Epithelial cell of proximal tubule (primary cell): ENCODE results near the gene ALDH3B1. TPM values are rescaled to one million over a fixed set of nuclear protein-coding genes. Genes with fewer than 3 reads are reported as not detected.

Experiments used
- DNase-seq: peaks from one replicate; pipeline ENCODE4 v3.0.0-alpha.2; 2011; ENCODE audit warnings: low read depth
- H3K4me3 ChIP-seq: 2 replicates; pipeline ENCODE4 v1.5.1; 2011; ENCODE audit warnings: low read depth, mild to moderate bottlenecking, low read length
- total RNA-seq: library from RNA; depleted of rRNA; stranded (reverse); fragments of >200 nt; gene quantifications from 2 replicates; pipeline ENCODE4 v1.2.3, GENCODE V29; 2015
- TF ChIP-seq, protein P1 (sequence below): conservative IDR thresholded peaks from 2 replicates; pipeline ENCODE4 v1.5.1; 2012; ENCODE audit warnings: low read depth, mild to moderate bottlenecking, low read length

ALDH3B1 gene
- total RNA-seq, 1 donor from 2014 or later, result 3.9 TPM

DNA sequence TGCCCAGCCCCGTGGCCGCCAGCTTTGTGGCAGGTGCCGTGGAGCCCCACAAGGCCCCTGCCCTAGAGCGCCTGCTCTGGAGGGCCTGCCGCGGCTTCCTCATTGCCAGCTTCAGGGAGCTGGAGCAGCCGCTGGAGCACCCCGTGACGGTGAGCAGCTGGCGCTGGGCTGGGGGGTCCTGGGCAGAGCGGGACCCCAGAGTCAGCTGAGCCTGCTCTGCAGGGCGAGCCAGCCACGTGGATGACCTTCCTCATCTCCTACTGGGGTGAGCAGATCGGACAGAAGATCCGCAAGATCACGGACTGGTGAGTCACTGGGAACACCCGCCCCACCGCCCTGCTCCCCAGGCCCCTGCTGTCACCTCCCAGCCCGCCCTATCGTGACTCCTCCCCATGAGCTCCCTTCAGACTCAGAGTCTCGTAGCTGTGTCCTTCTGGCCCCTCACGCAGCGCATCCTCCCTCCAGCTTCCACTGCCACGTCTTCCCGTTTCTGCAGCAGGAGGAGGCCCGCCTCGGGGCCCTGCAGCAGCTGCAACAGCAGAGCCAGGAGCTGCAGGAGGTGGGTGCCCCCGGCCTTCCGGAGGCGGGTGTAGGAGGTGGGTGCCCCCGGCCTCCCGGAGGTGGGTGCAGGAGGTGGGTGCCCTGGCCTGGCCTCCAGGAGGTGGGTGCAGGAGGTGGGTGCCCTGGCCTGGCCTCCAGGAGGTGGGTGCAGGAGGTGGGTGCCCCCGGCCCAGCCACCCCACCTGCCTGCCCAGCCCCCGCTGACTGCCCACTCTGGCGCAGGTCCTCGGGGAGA lies 33.4 kb downstream of the ALDH3B1 start:
- TF ChIP-seq, protein P1, sequence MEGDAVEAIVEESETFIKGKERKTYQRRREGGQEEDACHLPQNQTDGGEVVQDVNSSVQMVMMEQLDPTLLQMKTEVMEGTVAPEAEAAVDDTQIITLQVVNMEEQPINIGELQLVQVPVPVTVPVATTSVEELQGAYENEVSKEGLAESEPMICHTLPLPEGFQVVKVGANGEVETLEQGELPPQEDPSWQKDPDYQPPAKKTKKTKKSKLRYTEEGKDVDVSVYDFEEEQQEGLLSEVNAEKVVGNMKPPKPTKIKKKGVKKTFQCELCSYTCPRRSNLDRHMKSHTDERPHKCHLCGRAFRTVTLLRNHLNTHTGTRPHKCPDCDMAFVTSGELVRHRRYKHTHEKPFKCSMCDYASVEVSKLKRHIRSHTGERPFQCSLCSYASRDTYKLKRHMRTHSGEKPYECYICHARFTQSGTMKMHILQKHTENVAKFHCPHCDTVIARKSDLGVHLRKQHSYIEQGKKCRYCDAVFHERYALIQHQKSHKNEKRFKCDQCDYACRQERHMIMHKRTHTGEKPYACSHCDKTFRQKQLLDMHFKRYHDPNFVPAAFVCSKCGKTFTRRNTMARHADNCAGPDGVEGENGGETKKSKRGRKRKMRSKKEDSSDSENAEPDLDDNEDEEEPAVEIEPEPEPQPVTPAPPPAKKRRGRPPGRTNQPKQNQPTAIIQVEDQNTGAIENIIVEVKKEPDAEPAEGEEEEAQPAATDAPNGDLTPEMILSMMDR, result no peak
- no peak overlapping the region for H3K4me3 ChIP-seq
- no peak for DNase-seq

DNA sequence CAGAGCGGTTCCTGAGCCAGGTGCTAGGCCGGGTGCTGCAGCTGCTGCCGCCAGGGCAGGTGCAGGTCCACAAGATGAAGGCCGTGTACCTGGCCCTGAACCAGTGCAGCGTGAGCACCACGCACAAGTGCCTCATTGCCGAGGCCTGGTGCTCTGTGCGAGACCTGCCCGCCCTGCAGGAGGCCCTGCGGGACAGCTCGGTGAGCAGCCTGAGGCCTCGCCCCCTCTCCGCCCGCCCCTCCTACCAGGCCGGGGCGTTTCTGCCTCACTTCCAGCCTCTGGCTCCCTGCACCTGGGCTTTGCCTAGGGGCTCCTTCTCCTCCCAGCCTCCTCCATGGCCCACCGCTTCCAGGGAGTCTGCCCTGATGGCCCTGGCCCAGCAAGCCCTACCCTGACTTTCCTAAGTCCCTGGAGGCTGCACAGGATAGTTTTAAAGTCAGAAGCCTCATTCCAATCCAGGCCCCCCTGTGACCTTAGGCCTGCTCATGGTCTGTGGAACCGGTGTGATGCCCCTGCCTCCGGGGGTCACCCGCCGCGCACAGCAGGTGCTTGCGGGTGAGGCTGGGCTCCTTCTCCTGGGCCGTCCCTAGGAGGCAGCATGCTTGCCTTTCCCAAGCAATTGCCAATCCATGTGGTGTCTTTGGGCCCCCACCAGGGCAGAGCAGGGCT lies 34.2 kb downstream of the ALDH3B1 start:
- H3K4me3 ChIP-seq, result no peak overlapping the region
- no peak for DNase-seq

DNA sequence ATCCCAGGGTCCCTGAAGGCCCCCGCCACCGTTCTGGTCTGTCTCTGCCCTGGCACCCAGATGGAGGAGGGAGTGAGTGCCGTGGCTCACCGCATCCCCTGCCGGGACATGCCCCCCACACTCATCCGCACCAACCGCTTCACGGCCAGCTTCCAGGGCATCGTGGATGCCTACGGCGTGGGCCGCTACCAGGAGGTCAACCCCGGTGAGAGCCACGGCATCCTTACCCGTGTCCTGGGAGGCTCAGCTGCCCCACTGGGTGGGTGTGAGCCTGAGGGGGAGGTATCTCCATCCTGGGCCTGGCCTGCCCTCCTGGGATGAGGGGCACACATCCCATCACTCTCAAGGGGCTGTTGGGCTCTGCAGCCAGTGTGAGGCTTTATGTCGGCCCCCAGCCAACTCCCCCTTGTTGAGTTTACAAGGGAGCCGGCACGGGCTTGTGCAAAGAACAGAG lies 34.8 kb downstream of the ALDH3B1 start:
- DNase-seq, result no peak
- H3K4me3 ChIP-seq, result no peak overlapping the region

More for the DNA sequence above, 34.2 kb downstream of the ALDH3B1 start:
- TF ChIP-seq, protein P1, result no peak

DNA sequence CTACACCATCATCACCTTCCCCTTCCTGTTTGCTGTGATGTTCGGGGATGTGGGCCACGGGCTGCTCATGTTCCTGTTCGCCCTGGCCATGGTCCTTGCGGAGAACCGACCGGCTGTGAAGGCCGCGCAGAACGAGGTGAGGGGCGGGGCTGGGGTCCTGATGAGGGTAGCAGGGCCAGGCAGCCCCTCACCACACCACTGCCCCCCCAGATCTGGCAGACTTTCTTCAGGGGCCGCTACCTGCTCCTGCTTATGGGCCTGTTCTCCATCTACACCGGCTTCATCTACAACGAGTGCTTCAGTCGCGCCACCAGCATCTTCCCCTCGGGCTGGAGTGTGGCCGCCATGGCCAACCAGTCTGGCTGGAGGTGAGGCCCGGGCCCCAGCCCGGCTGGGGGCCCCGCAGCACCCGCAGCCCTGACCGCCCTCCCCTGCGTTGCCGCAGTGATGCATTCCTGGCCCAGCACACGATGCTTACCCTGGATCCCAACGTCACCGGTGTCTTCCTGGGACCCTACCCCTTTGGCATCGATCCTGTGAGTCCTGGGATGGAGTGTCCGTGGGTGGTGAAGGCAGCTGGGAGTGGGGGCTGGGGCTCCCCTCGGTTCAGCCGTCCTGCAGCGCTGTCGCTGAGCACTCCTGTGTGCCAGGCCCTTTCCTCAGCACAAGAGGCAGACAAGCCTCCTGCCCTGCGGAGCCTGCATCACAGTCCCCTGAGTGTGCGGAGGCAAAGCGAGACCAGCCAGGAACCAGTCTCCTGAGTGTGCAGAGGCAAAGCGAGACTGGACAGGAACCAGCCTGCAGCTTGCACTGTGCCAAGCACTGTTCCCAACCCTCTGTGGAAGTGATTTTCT lies 37.5 kb downstream of the ALDH3B1 start:
- no peak overlapping the region for H3K4me3 ChIP-seq
- DNase-seq, result no peak
- TF ChIP-seq, protein P1, result no peak

More for the DNA sequence above, 34.8 kb downstream of the ALDH3B1 start:
- TF ChIP-seq, protein P1, result no peak

DNA sequence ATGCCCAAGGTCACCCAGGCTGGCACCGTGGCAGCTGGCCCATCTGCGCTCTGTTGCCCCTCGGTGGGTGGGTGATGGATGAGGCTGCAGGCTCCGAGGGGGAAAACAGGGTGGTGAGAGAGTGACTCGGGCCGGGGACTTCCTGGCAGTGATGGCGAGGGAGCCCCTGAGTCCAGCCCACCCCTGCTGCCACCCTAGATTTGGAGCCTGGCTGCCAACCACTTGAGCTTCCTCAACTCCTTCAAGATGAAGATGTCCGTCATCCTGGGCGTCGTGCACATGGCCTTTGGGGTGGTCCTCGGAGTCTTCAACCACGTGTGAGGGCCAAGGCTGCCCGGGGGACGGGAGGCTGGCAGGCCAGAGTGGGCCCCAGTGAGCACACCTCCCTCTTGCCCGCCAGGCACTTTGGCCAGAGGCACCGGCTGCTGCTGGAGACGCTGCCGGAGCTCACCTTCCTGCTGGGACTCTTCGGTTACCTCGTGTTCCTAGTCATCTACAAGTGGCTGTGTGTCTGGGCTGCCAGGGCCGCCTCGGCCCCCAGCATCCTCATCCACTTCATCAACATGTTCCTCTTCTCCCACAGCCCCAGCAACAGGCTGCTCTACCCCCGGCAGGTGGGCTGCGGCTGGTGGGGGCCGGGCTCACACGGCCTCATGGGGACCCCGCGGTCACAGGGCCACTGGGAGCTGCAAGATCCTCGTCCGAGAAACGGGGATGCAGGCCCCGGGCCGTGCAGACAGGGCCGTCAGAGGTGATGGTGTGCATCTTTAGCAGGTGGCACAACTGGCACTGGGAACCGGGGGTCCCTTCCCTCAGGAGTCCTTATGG lies 38.8 kb downstream of the ALDH3B1 start:
- no peak overlapping the region for H3K4me3 ChIP-seq
- no peak for DNase-seq
- TF ChIP-seq, protein P1, result no peak
